AG08395 (cell line): Measurements from ENCODE around the gene LRRC4C.

Experiments used
- DNase-seq: peaks from one replicate; pipeline ENCODE4 v3.0.0; 2012; ENCODE audit warnings: mixed read lengths, low spot score

The LRRC4C gene

GRCh38 chr11:41116970-41117369, 342.5 kb downstream of the LRRC4C start:
- DNase-seq = no peak

GRCh38 chr11:41115066-41115465, 344.4 kb downstream of the LRRC4C start:
- no peak for DNase-seq

GRCh38 chr11:41113160-41113559, 346.3 kb downstream of the LRRC4C start:
- no peak for DNase-seq

GRCh38 chr11:41110527-41110926, 348.9 kb downstream of the LRRC4C start:
- DNase-seq = no peak

- no peak for DNase-seq
Measured at GRCh38 chr11:41102471-41102870, 357.0 kb downstream of the LRRC4C start.

DNA sequence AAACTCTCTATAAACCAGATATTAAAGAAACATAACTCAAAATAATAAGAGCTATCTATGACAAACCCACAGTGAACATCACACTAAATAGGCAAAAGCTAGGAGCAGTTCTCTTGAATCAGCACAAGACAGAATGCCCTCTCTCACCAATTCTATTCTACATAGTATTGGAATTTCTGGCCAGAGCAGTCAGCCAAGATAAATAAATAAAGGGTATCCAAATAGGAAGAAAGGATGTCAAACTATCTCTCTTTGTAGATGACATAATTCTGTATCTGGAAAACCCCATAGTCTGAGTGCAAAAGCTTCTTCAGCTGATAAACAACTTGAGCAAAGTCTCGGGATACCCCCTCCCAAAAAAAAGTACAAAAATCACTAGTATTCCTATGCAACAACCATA, 359.8 kb downstream of the LRRC4C start:
- no peak for DNase-seq

GRCh38 chr11:41085123-41085522, 374.3 kb downstream of the LRRC4C start:
- DNase-seq = no peak

DNA sequence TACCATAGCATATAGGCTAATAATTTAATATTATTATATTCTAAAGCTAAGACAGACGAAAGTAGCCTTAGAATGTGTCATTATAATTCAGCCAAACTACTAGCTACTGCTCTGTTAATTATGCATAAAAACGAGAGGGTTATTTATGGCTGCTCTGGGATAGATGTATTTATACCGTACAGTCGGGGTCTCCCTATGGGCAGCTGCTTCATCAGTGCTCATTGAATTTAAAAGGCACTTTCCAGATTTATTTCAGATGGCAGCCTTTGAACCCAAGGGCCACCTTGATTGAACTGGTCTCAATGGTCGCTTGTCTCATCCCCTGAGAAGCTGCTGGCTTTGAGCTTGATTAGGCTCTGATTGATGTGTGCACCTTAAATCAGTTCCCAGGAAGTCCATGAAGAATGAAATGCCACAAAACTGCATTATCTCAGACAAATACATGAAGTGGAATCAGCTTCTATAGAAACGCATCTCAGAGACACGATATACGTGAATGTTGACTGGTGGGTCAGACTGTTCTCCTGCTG, 377.6 kb downstream of the LRRC4C start:
- DNase-seq = no peak

GRCh38 chr11:41074318-41074717, 385.1 kb downstream of the LRRC4C start:
- no peak for DNase-seq

GRCh38 chr11:41065432-41065831, 394.0 kb downstream of the LRRC4C start:
- no peak for DNase-seq

DNA sequence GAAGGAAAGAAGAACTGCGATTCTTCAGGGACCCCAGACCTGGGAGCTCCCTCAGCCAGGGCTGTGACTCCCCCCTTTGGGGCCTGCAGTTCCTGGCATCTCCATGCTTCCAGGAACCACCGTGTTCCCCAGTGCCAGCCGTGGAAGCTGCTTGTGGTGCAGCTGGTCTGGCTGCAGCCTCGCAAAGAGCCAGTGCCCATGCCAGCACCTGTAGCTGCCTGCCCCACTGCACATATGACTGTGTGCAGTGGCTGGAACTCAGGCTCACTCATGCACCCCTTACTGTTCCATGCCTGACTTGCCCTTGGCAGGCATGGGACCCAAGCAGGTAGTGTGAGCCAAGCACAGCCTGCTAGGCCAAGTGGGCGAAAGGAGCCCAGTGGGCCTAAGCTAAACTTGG, 401.3 kb downstream of the LRRC4C start:
- no peak for DNase-seq

DNA sequence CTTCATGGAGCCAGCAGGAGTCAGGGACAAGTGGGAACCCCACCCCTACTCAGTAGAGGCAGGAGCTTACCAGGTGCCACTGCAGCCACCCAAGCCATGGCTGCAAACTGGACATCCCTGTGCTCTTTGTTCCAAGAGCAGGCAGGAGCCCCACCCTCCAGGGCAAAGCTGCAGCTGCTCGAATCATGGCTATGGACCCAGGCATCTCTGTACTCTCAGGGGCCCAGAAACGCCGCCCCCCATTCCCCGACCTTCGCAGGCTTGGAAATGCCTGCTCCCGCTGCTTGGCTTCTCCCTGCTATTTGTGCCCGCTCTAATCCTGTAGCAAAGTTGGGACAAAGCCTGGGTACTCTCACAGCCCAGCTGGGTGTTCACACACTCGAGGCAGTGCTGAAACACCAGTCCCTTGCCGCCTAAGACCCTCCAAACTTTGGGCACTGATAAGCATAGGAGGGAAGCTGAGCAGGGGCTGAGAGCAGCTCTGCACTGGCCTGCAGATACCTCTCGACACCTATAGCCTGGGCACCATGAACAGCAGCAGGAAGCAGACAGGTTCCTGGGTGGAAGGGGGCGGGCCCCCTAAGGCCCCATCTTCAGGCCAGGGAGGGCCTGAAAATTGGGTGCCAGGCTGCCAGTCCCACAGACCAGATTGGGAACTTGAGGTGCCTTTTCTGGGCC, 402.4 kb downstream of the LRRC4C start:
- no peak for DNase-seq

DNA sequence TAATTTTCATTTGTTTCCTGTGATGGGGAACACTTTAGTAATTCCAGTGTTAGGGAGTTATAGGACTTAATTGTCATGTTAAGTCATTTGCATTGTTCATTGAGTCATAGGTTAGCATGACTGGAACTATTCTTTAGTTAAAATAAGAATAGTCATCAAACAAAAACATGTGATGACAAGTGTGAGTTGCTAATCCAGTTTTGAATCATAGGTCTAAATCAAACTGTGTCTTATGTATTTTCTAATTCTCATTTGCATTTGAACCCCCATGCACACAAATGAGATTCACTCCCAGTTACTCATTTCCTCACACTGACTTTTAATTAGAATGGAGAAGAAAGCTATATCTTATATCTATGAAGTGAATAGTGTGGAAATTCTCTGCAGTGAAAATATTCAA, 405.6 kb downstream of the LRRC4C start:
- no peak for DNase-seq

GRCh38 chr11:41051919-41052635, 407.4 kb downstream of the LRRC4C start:
- DNase-seq = no peak

GRCh38 chr11:41050791-41051190, 408.7 kb downstream of the LRRC4C start:
- DNase-seq = no peak

- no peak for DNase-seq
Measured at GRCh38 chr11:41047229-41047628, 412.2 kb downstream of the LRRC4C start.

GRCh38 chr11:41045266-41045665, 414.2 kb downstream of the LRRC4C start:
- no peak for DNase-seq

GRCh38 chr11:41044747-41045146, 414.7 kb downstream of the LRRC4C start:
- no peak for DNase-seq

GRCh38 chr11:41042688-41043087, 416.8 kb downstream of the LRRC4C start:
- DNase-seq = no peak

- no peak for DNase-seq
Measured at GRCh38 chr11:41040474-41040873, 419.0 kb downstream of the LRRC4C start.

- no peak for DNase-seq
Measured at GRCh38 chr11:41039592-41039991, 419.9 kb downstream of the LRRC4C start.

DNA sequence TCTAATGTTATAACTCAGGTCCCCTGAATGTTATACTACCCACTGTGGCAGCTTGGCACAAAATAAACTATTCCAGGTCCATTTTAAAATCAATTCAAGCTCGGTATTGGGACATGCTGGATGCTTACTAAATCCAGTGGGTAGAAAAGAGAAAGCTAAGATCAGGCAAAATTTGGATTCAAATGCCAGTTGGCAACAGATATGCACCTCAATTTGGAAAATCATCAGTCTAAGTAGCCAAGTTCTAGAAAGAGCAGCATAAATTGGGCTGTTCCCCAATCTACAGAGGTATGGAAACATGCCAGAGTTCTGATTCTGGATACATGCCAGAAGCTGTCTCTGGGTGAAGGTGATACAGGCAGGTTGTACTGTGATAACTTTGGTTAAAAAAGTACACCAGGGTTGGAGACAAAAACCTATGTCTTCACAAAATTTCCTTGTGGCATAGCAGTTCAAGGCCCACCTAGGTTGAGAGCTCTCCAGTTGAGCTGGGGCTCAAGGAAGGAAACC, 427.8 kb downstream of the LRRC4C start:
- DNase-seq = no peak

- no peak for DNase-seq
Measured at GRCh38 chr11:41020259-41020658, 439.2 kb downstream of the LRRC4C start.
